HG03159 (cell line): ENCODE measurements around the gene HIBCH.
"Not testable (repeated sequence)": the region's sequence is repeated elsewhere in the genome, so short reads cannot be mapped to it uniquely, and the experiment has no call there.

Source experiments
- ATAC-seq: cut with Tn5 transposase; IDR thresholded peaks from one replicate; pipeline ENCODE4 v1.9.1; 2021; ENCODE audit warnings: mild to moderate bottlenecking, moderate library complexity; ENCODE audit not compliant: unreplicated experiment

HIBCH gene

GRCh38 chr2:190343089-190343535 lies 23.5 kb upstream of the HIBCH start:
- no peak for ATAC-seq

- ATAC-seq: no peak
These were observed 23.0 kb upstream of the HIBCH start for GRCh38 chr2:190342611-190343010.

- ATAC-seq: no peak
These were observed 20.7 kb upstream of the HIBCH start for GRCh38 chr2:190340369-190340768.

- ATAC-seq: no peak
These were observed 19.8 kb upstream of the HIBCH start for GRCh38 chr2:190339394-190339793.

- no peak for ATAC-seq
These were observed 18.8 kb upstream of the HIBCH start for GRCh38 chr2:190338453-190338852.

- no peak for ATAC-seq
These were observed 16.8 kb upstream of the HIBCH start for GRCh38 chr2:190336420-190336819.

- not testable (repeated sequence) for ATAC-seq
These were observed 16.0 kb upstream of the HIBCH start for GRCh38 chr2:190335584-190335983.

- no peak for ATAC-seq
These were observed 15.6 kb upstream of the HIBCH start for GRCh38 chr2:190335225-190335559.

- no peak for ATAC-seq
These were observed 15.0 kb upstream of the HIBCH start for GRCh38 chr2:190334479-190335224.

- no peak for ATAC-seq
These were observed 14.3 kb upstream of the HIBCH start for GRCh38 chr2:190333928-190334327.

- no peak for ATAC-seq
These were observed 13.8 kb upstream of the HIBCH start for GRCh38 chr2:190333395-190333794.

- no peak for ATAC-seq
These were observed 9.0 kb upstream of the HIBCH start for GRCh38 chr2:190328573-190329147.

- ATAC-seq: no peak
These were observed 8.4 kb upstream of the HIBCH start for GRCh38 chr2:190327867-190328572.

GRCh38 chr2:190325588-190325987 lies 6.0 kb upstream of the HIBCH start:
- ATAC-seq: no peak

GRCh38 chr2:190323406-190323805 lies 3.8 kb upstream of the HIBCH start:
- no peak for ATAC-seq

- no peak for ATAC-seq
These were observed 1.1 kb upstream of the HIBCH start for GRCh38 chr2:190320696-190321095.

- ATAC-seq: peak; percentile 35
These were observed 583 bp downstream of the HIBCH start for GRCh38 chr2:190318931-190319554.

GRCh38 chr2:190318514-190318913 lies 1.1 kb downstream of the HIBCH start:
- ATAC-seq: no peak

GRCh38 chr2:190315273-190315672 lies 4.4 kb downstream of the HIBCH start:
- no peak for ATAC-seq

- ATAC-seq: no peak
These were observed 5.7 kb downstream of the HIBCH start for GRCh38 chr2:190313880-190314279.

- ATAC-seq: not testable (repeated sequence)
These were observed 7.0 kb downstream of the HIBCH start for GRCh38 chr2:190312635-190313025.
